DOHH2 (cell line): Measurements from ENCODE around the gene CNP.

Experiments used
- CTCF ChIP-seq: fragments of 200-600 bp; sonication (generic); IDR thresholded peaks from one replicate; pipeline ENCODE4 v1.5.1; 2014; ENCODE audit warnings: antibody characterized with exemption, mild to moderate bottlenecking, low read depth, low read length; ENCODE audit not compliant: poor library complexity, severe bottlenecking
- EZH2phosphoT487 ChIP-seq: fragments of 200-600 bp; sonication (generic); IDR thresholded peaks from 2 replicates; pipeline ENCODE4 v1.6.1; 2017; ENCODE audit warnings: borderline replicate concordance, mild to moderate bottlenecking, antibody characterized with exemption, low read length, moderate library complexity, mixed read lengths

- TF ChIP-seq EZH2phosphoT487 (no peak), CTCF (no peak)
Measured at GRCh38 chr17:42016411-42016831, 49.8 kb downstream of the CNP start.
